ENCODE results near the gene AMH.

AMH gene

DNA sequence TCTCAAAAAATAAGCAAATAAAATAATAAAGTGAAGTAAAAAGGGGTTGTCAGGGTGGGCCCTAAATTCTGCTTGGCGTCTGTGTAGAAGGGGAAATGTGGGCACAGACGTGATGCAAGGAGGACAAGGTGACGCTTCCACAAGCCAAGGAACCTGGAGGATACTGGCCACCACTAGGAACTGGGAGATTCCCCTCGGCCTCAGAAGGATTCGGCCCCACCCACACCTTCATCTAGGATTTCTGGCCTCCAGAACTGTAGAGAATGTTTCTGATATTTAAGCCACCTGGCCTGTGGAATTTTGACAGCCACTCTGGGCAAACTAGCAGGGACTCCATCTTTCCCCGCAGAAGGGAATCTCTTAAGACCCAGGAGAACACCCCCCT is 14.1 kb upstream of the AMH start:
- Histone ChIP-seq H3K4me1 (ENCODE audit: control insufficient read depth, insufficient read depth, low read length) (peaks cover 4% of the 10 kb centered on the region; the same call in 1 of the 2 replicates), H3K27ac (ENCODE audit: extremely low read depth, low read depth, low read length) (peak overlapping the region; percentile 95), H3K4me3 (ENCODE audit: low read depth, low read length) (peak overlapping the region; percentile 84), H3K36me3 (ENCODE audit: control insufficient read depth in 2 of 2, insufficient read depth in 1 of 2, low read length in 2 of 2) (peaks cover 4 to 47% of the 10 kb centered on the region in 2 experiments; a peak in 2 of 3 replicates), H3K9me3 (ENCODE audit: control insufficient read depth, insufficient read depth, low read depth, low read length) (no peaks in the 10 kb centered on the region)
- ChIA-PET POLR2A (interaction anchor here (1.6 kb wide), 2 partner anchors 15 to 39 kb away, joined by 4 to 7 read pairs; partner anchors contain the start of gene AMH), CTCF (interaction anchor here (0.6 to 2.4 kb wide), 4 partner anchors 15 to 157 kb away, joined by 3 to 12 read pairs (median 6); no protein-coding TSS in a partner anchor)
- no peak for TF ChIP-seq ZNF19 (tag by site-specific recombination; IDR thresholded peaks at IDR 0.05; ENCODE audit: low read depth)
- no peak for TF ChIP-seq ZNF658 (tag by site-specific recombination; IDR thresholded peaks at IDR 0.05)
- no peak for TF ChIP-seq ZNF112 (tag by site-specific recombination; IDR thresholded peaks at IDR 0.05)
- TF ChIP-seq ZNF335 (tag by site-specific recombination; conservative IDR thresholded peaks at IDR 0.05): 0 out of 2 replicates have a peak, but pooled peaks have one; percentile 14

DNA sequence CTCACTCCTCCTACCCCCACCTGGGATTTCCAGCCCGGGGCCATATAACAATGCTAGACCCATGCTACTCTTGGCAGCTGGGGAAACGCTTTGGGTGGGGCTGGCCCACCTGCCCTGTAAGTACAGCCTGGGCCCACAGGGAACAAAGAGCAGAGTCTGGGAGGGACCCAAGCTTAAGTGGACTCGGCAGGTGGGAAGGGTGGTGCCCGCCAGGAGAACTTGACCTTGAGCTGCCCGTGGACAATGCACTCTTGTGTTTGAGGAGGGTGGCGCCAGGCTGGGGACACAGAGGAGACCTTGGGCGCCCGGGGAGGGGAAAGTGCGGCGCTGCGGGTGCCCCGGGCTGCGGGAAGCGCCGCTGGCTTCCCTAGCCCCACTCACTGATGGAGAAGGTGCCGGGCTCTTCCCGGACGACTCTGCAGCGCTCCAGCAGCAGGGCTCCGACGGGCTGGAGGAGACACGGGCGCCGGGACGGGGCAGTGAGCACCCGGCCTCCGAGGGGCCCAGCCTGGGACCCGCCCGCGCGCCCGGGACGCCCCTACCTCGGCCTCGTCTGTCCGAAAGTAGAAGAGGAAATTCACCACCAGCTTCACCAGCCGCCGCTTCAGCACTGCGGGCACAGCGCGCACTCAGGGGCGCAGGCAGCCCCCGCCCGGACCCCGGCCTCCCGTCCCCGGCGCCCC is 13.6 kb upstream of the AMH start:
- Histone ChIP-seq H3K4me3 (ENCODE audit: low read depth, low read length) (peak overlapping the region; percentile 84), H3K27ac (ENCODE audit: extremely low read depth, low read depth, low read length) (peak overlapping the region; percentile 95), H3K36me3 (ENCODE audit: control insufficient read depth in 2 of 2, insufficient read depth in 1 of 2, low read length in 2 of 2) (peaks cover 4 to 46% of the 10 kb centered on the region in 2 experiments; a peak in 2 of 3 replicates), H3K9me3 (ENCODE audit: control insufficient read depth, insufficient read depth, low read depth, low read length) (no peaks in the 10 kb centered on the region), H3K4me1 (ENCODE audit: control insufficient read depth, insufficient read depth, low read length) (peaks cover 4% of the 10 kb centered on the region; the same call in 1 of the 2 replicates)
- CTCF ChIA-PET: interaction anchor here (0.5 to 2.4 kb wide), 19 partner anchors 9 to 1961 kb away, joined by 3 to 12 read pairs (median 4); no protein-coding TSS in a partner anchor
- POLR2A ChIA-PET: interaction anchor here (0.6 to 1.6 kb wide), 5 partner anchors 14 to 240 kb away, joined by 3 to 7 read pairs (median 4); partner anchors contain the start of genes AMH, GADD45B and TIMM13
- TF ChIP-seq, protein P1, sequence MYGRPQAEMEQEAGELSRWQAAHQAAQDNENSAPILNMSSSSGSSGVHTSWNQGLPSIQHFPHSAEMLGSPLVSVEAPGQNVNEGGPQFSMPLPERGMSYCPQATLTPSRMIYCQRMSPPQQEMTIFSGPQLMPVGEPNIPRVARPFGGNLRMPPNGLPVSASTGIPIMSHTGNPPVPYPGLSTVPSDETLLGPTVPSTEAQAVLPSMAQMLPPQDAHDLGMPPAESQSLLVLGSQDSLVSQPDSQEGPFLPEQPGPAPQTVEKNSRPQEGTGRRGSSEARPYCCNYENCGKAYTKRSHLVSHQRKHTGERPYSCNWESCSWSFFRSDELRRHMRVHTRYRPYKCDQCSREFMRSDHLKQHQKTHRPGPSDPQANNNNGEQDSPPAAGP (tag by site-specific recombination; IDR thresholded peaks at IDR 0.05): 0 out of 2 replicates have a peak, but pooled peaks have one; percentile 52
- TF ChIP-seq ZIC2 (tag by site-specific recombination; IDR thresholded peaks at IDR 0.05) (peak; percentile 99), ZNF335 (tag by site-specific recombination; conservative IDR thresholded peaks at IDR 0.05) (peak; percentile 29; the same call in 1 of the 2 replicates), ZFP37 (tag by site-specific recombination; IDR thresholded peaks at IDR 0.05) (no peak), MZF1 (tag by site-specific recombination; IDR thresholded peaks at IDR 0.05; ENCODE audit: borderline replicate concordance) (no peak), GLIS1 (tag by site-specific recombination; IDR thresholded peaks at IDR 0.05) (peak; percentile 93), SP2 (tag by site-specific recombination; IDR thresholded peaks at IDR 0.05) (0 out of 2 replicates have a peak, but pooled peaks have one; percentile 8), ZBTB20 (tag by site-specific recombination; IDR thresholded peaks at IDR 0.05) (peak; percentile 13; the same call in 1 of the 2 replicates), ZNF394 (tag by site-specific recombination; IDR thresholded peaks at IDR 0.05; ENCODE audit: borderline replicate concordance) (peak; percentile 41; the same call in 1 of the 2 replicates), GLIS2 (tag by site-specific recombination; IDR thresholded peaks at IDR 0.05) (peak; percentile 44), ZNF19 (tag by site-specific recombination; IDR thresholded peaks at IDR 0.05; ENCODE audit: low read depth) (no peak), ZNF629 (tag by site-specific recombination; IDR thresholded peaks at IDR 0.05) (no peak), KLF1 (tag by site-specific recombination; IDR thresholded peaks at IDR 0.05) (peak; percentile 97), PRDM1 (tag by site-specific recombination; IDR thresholded peaks at IDR 0.05) (peak; percentile 70), ZNF341 (tag by site-specific recombination; IDR thresholded peaks at IDR 0.05; ENCODE audit: low read depth) (peak; percentile 41; the same call in 1 of the 2 replicates), ZNF792 (tag by site-specific recombination; IDR thresholded peaks at IDR 0.05) (no peak)
- TF ChIP-seq, protein P2, sequence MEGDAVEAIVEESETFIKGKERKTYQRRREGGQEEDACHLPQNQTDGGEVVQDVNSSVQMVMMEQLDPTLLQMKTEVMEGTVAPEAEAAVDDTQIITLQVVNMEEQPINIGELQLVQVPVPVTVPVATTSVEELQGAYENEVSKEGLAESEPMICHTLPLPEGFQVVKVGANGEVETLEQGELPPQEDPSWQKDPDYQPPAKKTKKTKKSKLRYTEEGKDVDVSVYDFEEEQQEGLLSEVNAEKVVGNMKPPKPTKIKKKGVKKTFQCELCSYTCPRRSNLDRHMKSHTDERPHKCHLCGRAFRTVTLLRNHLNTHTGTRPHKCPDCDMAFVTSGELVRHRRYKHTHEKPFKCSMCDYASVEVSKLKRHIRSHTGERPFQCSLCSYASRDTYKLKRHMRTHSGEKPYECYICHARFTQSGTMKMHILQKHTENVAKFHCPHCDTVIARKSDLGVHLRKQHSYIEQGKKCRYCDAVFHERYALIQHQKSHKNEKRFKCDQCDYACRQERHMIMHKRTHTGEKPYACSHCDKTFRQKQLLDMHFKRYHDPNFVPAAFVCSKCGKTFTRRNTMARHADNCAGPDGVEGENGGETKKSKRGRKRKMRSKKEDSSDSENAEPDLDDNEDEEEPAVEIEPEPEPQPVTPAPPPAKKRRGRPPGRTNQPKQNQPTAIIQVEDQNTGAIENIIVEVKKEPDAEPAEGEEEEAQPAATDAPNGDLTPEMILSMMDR (tag by site-specific recombination; IDR thresholded peaks at IDR 0.05): peak; percentile 8; the same call in 1 of the 2 replicates
- TF ChIP-seq, protein P3, sequence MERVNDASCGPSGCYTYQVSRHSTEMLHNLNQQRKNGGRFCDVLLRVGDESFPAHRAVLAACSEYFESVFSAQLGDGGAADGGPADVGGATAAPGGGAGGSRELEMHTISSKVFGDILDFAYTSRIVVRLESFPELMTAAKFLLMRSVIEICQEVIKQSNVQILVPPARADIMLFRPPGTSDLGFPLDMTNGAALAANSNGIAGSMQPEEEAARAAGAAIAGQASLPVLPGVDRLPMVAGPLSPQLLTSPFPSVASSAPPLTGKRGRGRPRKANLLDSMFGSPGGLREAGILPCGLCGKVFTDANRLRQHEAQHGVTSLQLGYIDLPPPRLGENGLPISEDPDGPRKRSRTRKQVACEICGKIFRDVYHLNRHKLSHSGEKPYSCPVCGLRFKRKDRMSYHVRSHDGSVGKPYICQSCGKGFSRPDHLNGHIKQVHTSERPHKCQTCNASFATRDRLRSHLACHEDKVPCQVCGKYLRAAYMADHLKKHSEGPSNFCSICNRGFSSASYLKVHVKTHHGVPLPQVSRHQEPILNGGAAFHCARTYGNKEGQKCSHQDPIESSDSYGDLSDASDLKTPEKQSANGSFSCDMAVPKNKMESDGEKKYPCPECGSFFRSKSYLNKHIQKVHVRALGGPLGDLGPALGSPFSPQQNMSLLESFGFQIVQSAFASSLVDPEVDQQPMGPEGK (tag by site-specific recombination; IDR thresholded peaks at IDR 0.05): peak; percentile 72; the same call in 1 of the 2 replicates
- TF ChIP-seq, protein P4, sequence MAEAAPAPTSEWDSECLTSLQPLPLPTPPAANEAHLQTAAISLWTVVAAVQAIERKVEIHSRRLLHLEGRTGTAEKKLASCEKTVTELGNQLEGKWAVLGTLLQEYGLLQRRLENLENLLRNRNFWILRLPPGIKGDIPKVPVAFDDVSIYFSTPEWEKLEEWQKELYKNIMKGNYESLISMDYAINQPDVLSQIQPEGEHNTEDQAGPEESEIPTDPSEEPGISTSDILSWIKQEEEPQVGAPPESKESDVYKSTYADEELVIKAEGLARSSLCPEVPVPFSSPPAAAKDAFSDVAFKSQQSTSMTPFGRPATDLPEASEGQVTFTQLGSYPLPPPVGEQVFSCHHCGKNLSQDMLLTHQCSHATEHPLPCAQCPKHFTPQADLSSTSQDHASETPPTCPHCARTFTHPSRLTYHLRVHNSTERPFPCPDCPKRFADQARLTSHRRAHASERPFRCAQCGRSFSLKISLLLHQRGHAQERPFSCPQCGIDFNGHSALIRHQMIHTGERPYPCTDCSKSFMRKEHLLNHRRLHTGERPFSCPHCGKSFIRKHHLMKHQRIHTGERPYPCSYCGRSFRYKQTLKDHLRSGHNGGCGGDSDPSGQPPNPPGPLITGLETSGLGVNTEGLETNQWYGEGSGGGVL (tag by site-specific recombination; IDR thresholded peaks at IDR 0.05): peak; percentile 82
- TF ChIP-seq, protein P5, sequence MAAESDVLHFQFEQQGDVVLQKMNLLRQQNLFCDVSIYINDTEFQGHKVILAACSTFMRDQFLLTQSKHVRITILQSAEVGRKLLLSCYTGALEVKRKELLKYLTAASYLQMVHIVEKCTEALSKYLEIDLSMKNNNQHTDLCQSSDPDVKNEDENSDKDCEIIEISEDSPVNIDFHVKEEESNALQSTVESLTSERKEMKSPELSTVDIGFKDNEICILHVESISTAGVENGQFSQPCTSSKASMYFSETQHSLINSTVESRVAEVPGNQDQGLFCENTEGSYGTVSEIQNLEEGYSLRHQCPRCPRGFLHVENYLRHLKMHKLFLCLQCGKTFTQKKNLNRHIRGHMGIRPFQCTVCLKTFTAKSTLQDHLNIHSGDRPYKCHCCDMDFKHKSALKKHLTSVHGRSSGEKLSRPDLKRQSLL (tag by site-specific recombination; IDR thresholded peaks at IDR 0.05): no peak
- TF ChIP-seq, protein P6, sequence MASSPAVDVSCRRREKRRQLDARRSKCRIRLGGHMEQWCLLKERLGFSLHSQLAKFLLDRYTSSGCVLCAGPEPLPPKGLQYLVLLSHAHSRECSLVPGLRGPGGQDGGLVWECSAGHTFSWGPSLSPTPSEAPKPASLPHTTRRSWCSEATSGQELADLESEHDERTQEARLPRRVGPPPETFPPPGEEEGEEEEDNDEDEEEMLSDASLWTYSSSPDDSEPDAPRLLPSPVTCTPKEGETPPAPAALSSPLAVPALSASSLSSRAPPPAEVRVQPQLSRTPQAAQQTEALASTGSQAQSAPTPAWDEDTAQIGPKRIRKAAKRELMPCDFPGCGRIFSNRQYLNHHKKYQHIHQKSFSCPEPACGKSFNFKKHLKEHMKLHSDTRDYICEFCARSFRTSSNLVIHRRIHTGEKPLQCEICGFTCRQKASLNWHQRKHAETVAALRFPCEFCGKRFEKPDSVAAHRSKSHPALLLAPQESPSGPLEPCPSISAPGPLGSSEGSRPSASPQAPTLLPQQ (tag by site-specific recombination; IDR thresholded peaks at IDR 0.05): peak; percentile 90

Measured in HEK293 (cell line).